HTR-8/SVneo (cell line): Measurements from ENCODE around the gene IGFBP5.

Experiments used
- DNase-seq: peaks from one replicate; pipeline ENCODE4 v3.0.0; 2011; ENCODE audit warnings: low spot score, mixed read lengths; ENCODE audit not compliant: insufficient read length
- FAIRE-seq: peaks from 2 replicates; lab custom pipeline; 2011; peaks lifted over from hg19 to GRCh38; lab: Jason Lieb, UNC

The IGFBP5 gene

GRCh38 chr2:216629784-216630183 is 65.6 kb downstream of the IGFBP5 start:
- FAIRE-seq, result no peak
- no peak for DNase-seq

- DNase-seq (no peak), FAIRE-seq (no peak)
These were observed 68.5 kb downstream of the IGFBP5 start for GRCh38 chr2:216626875-216627245.

- no peak for DNase-seq
- no peak for FAIRE-seq
These were observed 69.0 kb downstream of the IGFBP5 start for GRCh38 chr2:216626168-216626874.

GRCh38 chr2:216624251-216624650 is 71.1 kb downstream of the IGFBP5 start:
- FAIRE-seq (no peak), DNase-seq (no peak)

GRCh38 chr2:216622526-216622925 is 72.8 kb downstream of the IGFBP5 start:
- DNase-seq, result no peak

More at GRCh38 chr2:216622526-216622925, 72.8 kb downstream of the IGFBP5 start:
- FAIRE-seq, result no peak
